Measurements from ENCODE around the gene NFIX.

DNA sequence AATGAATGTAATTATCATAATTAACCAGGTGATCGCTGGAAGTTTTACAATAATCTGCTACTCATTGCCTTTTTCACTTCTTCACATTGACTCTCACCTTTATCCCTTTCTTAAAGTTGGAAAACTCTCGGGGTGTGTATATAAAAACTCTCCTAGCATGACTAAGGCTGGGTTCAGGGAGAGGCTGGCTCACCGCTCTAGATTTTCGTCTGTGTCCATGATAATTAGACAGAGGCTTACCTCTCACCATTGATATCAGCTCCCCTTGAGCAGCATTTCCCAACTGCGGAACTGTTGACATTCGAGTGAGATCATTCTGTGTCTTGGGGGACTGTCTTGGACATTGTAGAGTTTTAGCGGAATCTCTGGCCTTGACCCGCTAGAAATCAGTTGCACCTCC is 39.4 kb downstream of the NFIX start:
- TF ChIP-seq POLR2A (IDR thresholded peaks at IDR 0.05; ENCODE audit: low read depth, low read length), result no peak
- TF ChIP-seq, protein P1, sequence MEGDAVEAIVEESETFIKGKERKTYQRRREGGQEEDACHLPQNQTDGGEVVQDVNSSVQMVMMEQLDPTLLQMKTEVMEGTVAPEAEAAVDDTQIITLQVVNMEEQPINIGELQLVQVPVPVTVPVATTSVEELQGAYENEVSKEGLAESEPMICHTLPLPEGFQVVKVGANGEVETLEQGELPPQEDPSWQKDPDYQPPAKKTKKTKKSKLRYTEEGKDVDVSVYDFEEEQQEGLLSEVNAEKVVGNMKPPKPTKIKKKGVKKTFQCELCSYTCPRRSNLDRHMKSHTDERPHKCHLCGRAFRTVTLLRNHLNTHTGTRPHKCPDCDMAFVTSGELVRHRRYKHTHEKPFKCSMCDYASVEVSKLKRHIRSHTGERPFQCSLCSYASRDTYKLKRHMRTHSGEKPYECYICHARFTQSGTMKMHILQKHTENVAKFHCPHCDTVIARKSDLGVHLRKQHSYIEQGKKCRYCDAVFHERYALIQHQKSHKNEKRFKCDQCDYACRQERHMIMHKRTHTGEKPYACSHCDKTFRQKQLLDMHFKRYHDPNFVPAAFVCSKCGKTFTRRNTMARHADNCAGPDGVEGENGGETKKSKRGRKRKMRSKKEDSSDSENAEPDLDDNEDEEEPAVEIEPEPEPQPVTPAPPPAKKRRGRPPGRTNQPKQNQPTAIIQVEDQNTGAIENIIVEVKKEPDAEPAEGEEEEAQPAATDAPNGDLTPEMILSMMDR (IDR thresholded peaks at IDR 0.05; ENCODE audit: extremely low read depth in 1 of 2, insufficient read depth in 1 of 2, low read depth in 1 of 2, low read length in 2 of 2), result no peak
- TF ChIP-seq MAX (IDR thresholded peaks at IDR 0.05; ENCODE audit: insufficient read depth, insufficient read length), result no peak
- TF ChIP-seq MYC (IDR thresholded peaks at IDR 0.05; ENCODE audit: low read depth, low read length), result no peak

Measured in endothelial cell of umbilical vein (primary cell).